Fibroblast of lung (primary cell): ENCODE data around the gene MYOM3. TPM values are rescaled to one million over a fixed set of nuclear protein-coding genes. Genes with fewer than 3 reads are reported as not detected.

Source experiments
- DNase-seq, 2 donors: peaks; one replicate each; pipeline versions ENCODE4 v3.0.0 to v3.0.0-alpha.2; 2010; ENCODE audit warnings: low read depth in 2 of 2
- H2AFZ ChIP-seq: 2 replicates; pipeline ENCODE4 v1.5.1; 2012; ENCODE audit warnings: low read length, control low read depth, inconsistent platforms
- H3K27ac ChIP-seq: 2 replicates; pipeline ENCODE4 v1.5.1; 2011; ENCODE audit warnings: low read length, control low read depth; ENCODE audit not compliant: insufficient read depth
- H3K27me3 ChIP-seq: 2 replicates; pipeline ENCODE4 v1.5.1; 2011; ENCODE audit warnings: mild to moderate bottlenecking, low read length; ENCODE audit not compliant: control insufficient read depth, insufficient read depth
- H3K36me3 ChIP-seq: 2 replicates; pipeline ENCODE4 v1.5.1; 2011; ENCODE audit warnings: low read length; ENCODE audit not compliant: control insufficient read depth, insufficient read depth
- H3K4me1 ChIP-seq: 2 replicates; pipeline ENCODE4 v1.5.1; 2011; ENCODE audit warnings: low read length; ENCODE audit not compliant: control insufficient read depth, insufficient read depth; ENCODE audit errors: extremely low read depth
- H3K4me2 ChIP-seq: 2 replicates; pipeline ENCODE4 v1.5.1; 2011; ENCODE audit warnings: low read length, control low read depth; ENCODE audit not compliant: insufficient read depth; ENCODE audit errors: extremely low read depth
- H3K4me3 ChIP-seq, 4 experiments: fragments of 200-600 bp in 1 of 4; sonication (generic) in 1 of 4; replicated peaks in 1 of 4; 2 replicates each; pipeline ENCODE4 v1.5.1; 2011 to 2016; ENCODE audit warnings: low read length in 4 of 4, low read depth in 3 of 4, mild to moderate bottlenecking in 3 of 4, control low read depth in 2 of 4, inconsistent platforms in 1 of 4, mixed read lengths in 1 of 4; ENCODE audit not compliant: insufficient read depth in 1 of 4; ENCODE audit errors: control extremely low read depth in 1 of 4
- H3K79me2 ChIP-seq: 2 replicates; pipeline ENCODE4 v1.5.1; 2012; ENCODE audit warnings: mild to moderate bottlenecking, low read length, inconsistent platforms; ENCODE audit not compliant: control insufficient read depth, insufficient read depth
- H3K9ac ChIP-seq: 2 replicates; pipeline ENCODE4 v1.5.1; 2011; ENCODE audit warnings: mild to moderate bottlenecking, low read length, control low read depth; ENCODE audit not compliant: insufficient read depth
- H3K9me3 ChIP-seq: 2 replicates; pipeline ENCODE4 v1.5.1; 2012; ENCODE audit warnings: low read depth, low read length; ENCODE audit not compliant: control insufficient read depth, insufficient read depth
- H4K20me1 ChIP-seq: 2 replicates; pipeline ENCODE4 v1.5.1; 2011; ENCODE audit warnings: low read length; ENCODE audit not compliant: control insufficient read depth, insufficient read depth; ENCODE audit errors: extremely low read depth
- CTCF ChIP-seq, 2 donors: IDR thresholded peaks in 1 of 2; conservative IDR thresholded peaks in 1 of 2; 1 replicate in 1 of 2; 2 replicates in 1 of 2; pipeline ENCODE4 v1.5.1; 2011 to 2012; ENCODE audit warnings: low read length in 2 of 2, control low read depth in 1 of 2, inconsistent platforms in 1 of 2, low read depth in 1 of 2, mild to moderate bottlenecking in 1 of 2
- EZH2 ChIP-seq: IDR thresholded peaks from 2 replicates; pipeline ENCODE4 v1.5.1; 2012; ENCODE audit warnings: low read length, control low read depth, mild to moderate bottlenecking; ENCODE audit errors: missing control alignments
- polyA plus RNA-seq, 2 donors: library from polyadenylated mRNA; depleted of rRNA in 1 of 2; stranded (reverse) in 1 of 2; unstranded in 1 of 2; fragments of >200 nt; gene quantifications; 2 replicates each; pipeline ENCODE4 v1.2.1, GENCODE V29; 2011 to 2012; ENCODE audit warnings: missing spikeins in 1 of 2
- total RNA-seq: library from RNA; depleted of rRNA; stranded (reverse); fragments of >200 nt; gene quantifications from 2 replicates; pipeline ENCODE4 v1.2.1, GENCODE V29; 2014

The MYOM3 gene
- total and polyA plus RNA-seq, 2 donors (not counting 1 experiment from before 2014, with no cell fraction given): not detected

- H3K9ac ChIP-seq: no peak overlapping the region
- no peaks in the 10 kb centered on the region for H3K79me2 ChIP-seq
- no peak for TF ChIP-seq EZH2
- TF ChIP-seq CTCF (conservative IDR thresholded peaks at IDR 0.05 in 1 of 2, IDR thresholded peaks at IDR 0.05 in 1 of 2; ENCODE audit: low read depth in 1 of 2, low read length in 2 of 2): no peak
These were observed 1.7 kb upstream of the MYOM3 start for GRCh38 chr1:24113641-24114033.

DNA sequence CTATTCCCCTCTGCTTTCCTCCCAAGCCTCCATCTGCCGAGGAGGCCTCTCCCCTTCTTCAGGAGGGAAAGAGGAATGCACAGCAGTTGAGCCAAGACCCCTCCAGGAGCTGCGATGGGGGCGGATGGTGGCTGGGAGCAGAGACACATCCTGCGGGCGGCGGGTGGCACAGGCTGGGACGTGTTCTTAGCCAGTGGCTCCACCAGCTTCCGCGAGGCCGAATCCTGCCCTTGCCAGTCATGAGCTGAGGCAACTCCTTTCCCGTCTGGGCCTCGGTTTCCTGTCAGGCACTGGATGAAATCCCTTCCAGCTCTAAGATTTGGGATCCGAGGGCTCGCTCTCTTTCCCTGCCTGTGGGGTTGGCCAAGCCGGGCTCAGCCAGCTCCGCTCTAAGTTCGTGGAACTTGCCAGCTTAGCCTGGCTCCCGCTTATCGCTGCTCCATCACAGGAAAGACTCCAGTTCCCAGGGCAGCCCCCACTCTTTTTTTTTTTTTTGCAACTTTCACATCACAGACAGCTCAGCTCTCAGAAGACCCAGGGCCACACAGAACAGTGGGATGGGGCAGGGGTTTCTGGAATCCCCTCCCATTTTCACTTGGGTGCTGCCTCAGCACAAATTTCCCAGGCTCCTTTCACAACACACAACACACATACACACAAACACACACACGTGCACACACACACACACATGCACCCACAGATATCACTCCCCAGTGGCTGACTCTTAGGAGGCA is 506 bp downstream of the MYOM3 start:
- H3K4me3 ChIP-seq: no peak overlapping the region
- no peaks in the 10 kb centered on the region for H4K20me1 ChIP-seq
- no peak overlapping the region for H3K9ac ChIP-seq
- no peaks in the 10 kb centered on the region for H3K36me3 ChIP-seq
- H2AFZ ChIP-seq: no peak overlapping the region
- no peak for DNase-seq
- TF ChIP-seq EZH2 (no peak), CTCF (conservative IDR thresholded peaks at IDR 0.05 in 1 of 2, IDR thresholded peaks at IDR 0.05 in 1 of 2; ENCODE audit: low read depth in 1 of 2, low read length in 2 of 2) (no peak)
- no peaks in the 10 kb centered on the region for H3K79me2 ChIP-seq
- H3K9me3 ChIP-seq: no peaks in the 10 kb centered on the region
- H3K27ac ChIP-seq: no peak overlapping the region
- no peaks in the 10 kb centered on the region for H3K4me1 ChIP-seq
- no peak overlapping the region for H3K4me2 ChIP-seq
- peaks cover 9% of the 10 kb centered on the region for H3K27me3 ChIP-seq

More at GRCh38 chr1:24113641-24114033, 1.7 kb upstream of the MYOM3 start:
- Histone ChIP-seq H3K27me3 (peaks cover 12% of the 10 kb centered on the region), H3K4me3 (no peak overlapping the region), H3K27ac (no peak overlapping the region), H2AFZ (no peak overlapping the region), H4K20me1 (no peaks in the 10 kb centered on the region), H3K4me2 (no peak overlapping the region), H3K4me1 (no peaks in the 10 kb centered on the region), H3K9me3 (no peaks in the 10 kb centered on the region), H3K36me3 (no peaks in the 10 kb centered on the region)
- no peak for DNase-seq

- no peak overlapping the region for H3K27ac ChIP-seq
- H2AFZ ChIP-seq: no peak overlapping the region
- no peaks in the 10 kb centered on the region for H3K36me3 ChIP-seq
- H3K27me3 ChIP-seq: peaks cover 9% of the 10 kb centered on the region
- H3K9ac ChIP-seq: no peak overlapping the region
- DNase-seq: no peak
- H3K9me3 ChIP-seq: no peaks in the 10 kb centered on the region
- H3K4me1 ChIP-seq: no peaks in the 10 kb centered on the region
- TF ChIP-seq EZH2 (no peak), CTCF (conservative IDR thresholded peaks at IDR 0.05 in 1 of 2, IDR thresholded peaks at IDR 0.05 in 1 of 2; ENCODE audit: low read depth in 1 of 2, low read length in 2 of 2) (no peak)
- no peak overlapping the region for H3K4me3 ChIP-seq
- H4K20me1 ChIP-seq: no peaks in the 10 kb centered on the region
- H3K79me2 ChIP-seq: no peaks in the 10 kb centered on the region
- no peak overlapping the region for H3K4me2 ChIP-seq
These were observed 1.2 kb downstream of the MYOM3 start for GRCh38 chr1:24110642-24111261.
